HFFc6 (cell line): ENCODE data around the gene RAB37. TPM values are rescaled to one million over a fixed set of nuclear protein-coding genes. Genes with fewer than 3 reads are reported as not detected.

Experiments
- DNase-seq: peaks from one replicate; pipeline ENCODE4 v3.0.0-alpha.2; 2018
- H3K27ac Mint-ChIP-seq: 2 replicates; pipeline ENCODE4 v1.8.0; 2020; ENCODE audit warnings: mild to moderate bottlenecking, mixed read lengths
- H3K27me3 Mint-ChIP-seq: 2 replicates; pipeline ENCODE4 v1.8.0; 2021; ENCODE audit warnings: mild to moderate bottlenecking, moderate library complexity, mixed read lengths; ENCODE audit not compliant: insufficient read depth
- H3K36me3 Mint-ChIP-seq: 2 replicates; pipeline ENCODE4 v1.8.0; 2021; ENCODE audit warnings: low read depth, mixed read lengths
- H3K4me1 Mint-ChIP-seq: 2 replicates; pipeline ENCODE4 v1.8.0; 2020; ENCODE audit warnings: low read depth, mixed read lengths
- H3K4me3 Mint-ChIP-seq: 2 replicates; pipeline ENCODE4 v1.8.0; 2020; ENCODE audit warnings: mild to moderate bottlenecking, moderate library complexity, mixed read lengths
- H3K9me3 Mint-ChIP-seq: 2 replicates; pipeline ENCODE4 v1.8.0; 2020; ENCODE audit warnings: mild to moderate bottlenecking, mixed read lengths
- total RNA-seq, 6 experiments: library from RNA; stranded (reverse); fragmentation: NEBNext Ultra II Directional; extraction: Animal tissue kit (Norgen Biotek cat#: 25700); gene quantifications; 2 replicates in 1 of 6; 3 replicates in 5 of 6; pipeline ENCODE4 v1.2.3, GENCODE V29; 2021
- TF ChIP-seq, protein P1 (sequence below): fragments of 200-600 bp; sonication (generic); IDR thresholded peaks from 2 replicates; pipeline ENCODE4 v1.5.0; 2021; ENCODE audit warnings: antibody characterized with exemption, mild to moderate bottlenecking

Gene RAB37
- total RNA-seq, 6 experiments from 2014 or later = 0.11 to 0.28 (median 0.12) TPM; not detected in 3

DNA sequence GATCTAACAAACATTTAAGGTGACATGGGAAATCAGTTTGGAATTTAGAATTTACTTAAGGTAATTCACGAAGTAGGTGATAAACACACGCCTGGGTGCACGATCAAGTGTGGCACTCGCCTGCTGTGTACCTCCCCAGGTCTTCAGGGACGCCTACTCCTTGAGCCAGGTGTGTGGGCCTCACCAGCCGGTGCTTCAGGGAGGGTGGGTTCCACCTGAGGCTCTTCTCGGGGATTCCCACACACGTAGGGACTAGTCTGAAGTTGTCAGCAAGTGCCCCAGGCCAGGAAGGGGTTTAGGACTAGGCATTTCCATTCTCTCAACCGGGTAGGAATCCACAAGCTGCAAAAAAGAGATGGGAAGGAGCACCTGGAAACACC lies 48.9 kb downstream of the RAB37 start:
- Mint-ChIP-seq H3K4me1 (no peaks in the 10 kb centered on the region; the same call in 1 of the 2 replicates), H3K27me3 (no peaks in the 10 kb centered on the region), H3K27ac (no peak overlapping the region), H3K36me3 (0 out of 2 replicates have a peak, but pooled peaks cover 5% of the 10 kb centered on the region), H3K9me3 (no peaks in the 10 kb centered on the region), H3K4me3 (no peak overlapping the region)
- no peak for DNase-seq
- TF ChIP-seq, protein P1, sequence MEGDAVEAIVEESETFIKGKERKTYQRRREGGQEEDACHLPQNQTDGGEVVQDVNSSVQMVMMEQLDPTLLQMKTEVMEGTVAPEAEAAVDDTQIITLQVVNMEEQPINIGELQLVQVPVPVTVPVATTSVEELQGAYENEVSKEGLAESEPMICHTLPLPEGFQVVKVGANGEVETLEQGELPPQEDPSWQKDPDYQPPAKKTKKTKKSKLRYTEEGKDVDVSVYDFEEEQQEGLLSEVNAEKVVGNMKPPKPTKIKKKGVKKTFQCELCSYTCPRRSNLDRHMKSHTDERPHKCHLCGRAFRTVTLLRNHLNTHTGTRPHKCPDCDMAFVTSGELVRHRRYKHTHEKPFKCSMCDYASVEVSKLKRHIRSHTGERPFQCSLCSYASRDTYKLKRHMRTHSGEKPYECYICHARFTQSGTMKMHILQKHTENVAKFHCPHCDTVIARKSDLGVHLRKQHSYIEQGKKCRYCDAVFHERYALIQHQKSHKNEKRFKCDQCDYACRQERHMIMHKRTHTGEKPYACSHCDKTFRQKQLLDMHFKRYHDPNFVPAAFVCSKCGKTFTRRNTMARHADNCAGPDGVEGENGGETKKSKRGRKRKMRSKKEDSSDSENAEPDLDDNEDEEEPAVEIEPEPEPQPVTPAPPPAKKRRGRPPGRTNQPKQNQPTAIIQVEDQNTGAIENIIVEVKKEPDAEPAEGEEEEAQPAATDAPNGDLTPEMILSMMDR = no peak

DNA sequence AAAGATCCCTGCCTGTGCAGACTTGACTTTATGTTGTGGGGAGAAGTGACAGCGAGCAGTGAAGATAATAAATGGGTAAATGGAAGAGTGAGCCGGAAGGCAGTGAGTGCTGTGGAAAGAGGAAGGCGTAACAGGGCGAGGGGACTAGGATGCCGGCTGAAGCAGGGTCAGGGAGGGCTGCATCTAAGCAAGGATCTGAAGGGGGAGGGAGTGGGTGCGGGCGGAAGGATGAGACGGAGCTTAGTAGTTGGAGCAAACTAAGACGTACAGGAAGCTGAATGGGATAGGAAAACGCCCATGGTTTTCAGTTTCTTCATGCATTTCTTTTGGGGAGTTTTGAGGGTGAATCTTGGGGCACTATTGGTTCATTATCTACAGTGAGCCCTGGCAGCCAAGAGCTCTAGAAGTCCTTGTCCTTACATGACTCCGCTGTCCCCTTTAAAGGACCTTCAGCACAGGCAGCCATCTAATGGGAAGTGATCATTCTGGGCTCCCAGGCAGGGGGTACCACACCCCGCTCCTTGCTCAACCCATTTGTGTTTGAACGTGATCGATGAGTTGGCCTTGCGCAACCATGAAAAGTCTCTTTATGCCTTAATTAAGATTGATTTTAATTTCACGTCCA lies 49.5 kb downstream of the RAB37 start:
- 0 out of 2 replicates have a peak, but pooled peaks cover 5% of the 10 kb centered on the region for H3K36me3 Mint-ChIP-seq

DNA sequence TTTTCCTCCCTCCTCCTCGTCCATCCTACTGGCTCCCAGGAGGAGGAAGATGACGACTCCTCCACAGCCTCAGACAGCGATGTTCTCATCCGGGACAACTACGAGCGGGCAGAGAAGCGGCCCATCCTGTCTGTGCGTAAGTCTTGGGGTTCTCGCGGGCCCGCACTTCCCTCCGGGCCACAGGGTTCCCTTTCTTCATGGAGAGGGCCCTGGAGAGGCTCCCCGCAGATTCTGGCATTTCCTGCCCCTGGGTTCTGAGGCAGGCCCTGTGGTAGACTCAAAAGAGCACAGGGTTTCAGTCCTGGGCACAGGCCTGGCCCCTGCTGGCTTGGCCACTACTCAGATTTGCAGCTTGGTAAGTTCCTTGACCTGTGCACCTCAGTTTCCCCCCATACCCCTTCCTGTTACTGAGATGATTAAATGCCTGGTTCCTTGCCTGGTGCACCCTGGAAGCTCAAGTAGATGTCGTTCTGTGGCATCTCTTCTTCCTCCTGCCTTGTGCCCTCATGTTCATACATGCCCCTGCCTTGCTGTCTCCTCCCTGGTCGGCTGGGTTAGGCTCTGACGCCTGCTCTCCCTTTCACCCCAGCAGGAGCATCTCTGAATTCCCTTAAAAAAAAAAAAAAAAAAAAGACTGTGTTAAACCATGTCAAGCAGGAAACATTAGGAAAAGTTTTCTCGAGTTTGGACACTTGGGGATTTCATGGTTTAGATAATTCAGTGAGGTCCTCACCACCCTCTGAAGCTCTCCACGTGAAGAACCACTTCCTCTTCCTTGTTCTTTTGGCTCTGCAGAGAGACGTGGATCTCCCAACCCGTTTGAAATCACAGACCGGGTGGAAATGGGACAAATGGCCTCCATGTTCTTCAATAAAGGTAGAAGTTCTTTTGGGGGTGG lies 53.4 kb downstream of the RAB37 start:
- Mint-ChIP-seq H3K9me3 (no peaks in the 10 kb centered on the region), H3K4me3 (no peak overlapping the region), H3K27me3 (peaks cover 2% of the 10 kb centered on the region; the same call in 1 of the 2 replicates), H3K36me3 (0 out of 2 replicates have a peak, but pooled peaks cover 5% of the 10 kb centered on the region), H3K27ac (no peak overlapping the region), H3K4me1 (no peaks in the 10 kb centered on the region)
- TF ChIP-seq, protein P1 = no peak
- DNase-seq = no peak

More for the DNA sequence above, 49.5 kb downstream of the RAB37 start:
- DNase-seq = no peak
- Mint-ChIP-seq H3K27ac (no peak overlapping the region), H3K27me3 (no peaks in the 10 kb centered on the region), H3K4me1 (no peaks in the 10 kb centered on the region; the same call in 1 of the 2 replicates), H3K9me3 (no peaks in the 10 kb centered on the region), H3K4me3 (no peak overlapping the region)
- TF ChIP-seq, protein P1 = no peak

DNA sequence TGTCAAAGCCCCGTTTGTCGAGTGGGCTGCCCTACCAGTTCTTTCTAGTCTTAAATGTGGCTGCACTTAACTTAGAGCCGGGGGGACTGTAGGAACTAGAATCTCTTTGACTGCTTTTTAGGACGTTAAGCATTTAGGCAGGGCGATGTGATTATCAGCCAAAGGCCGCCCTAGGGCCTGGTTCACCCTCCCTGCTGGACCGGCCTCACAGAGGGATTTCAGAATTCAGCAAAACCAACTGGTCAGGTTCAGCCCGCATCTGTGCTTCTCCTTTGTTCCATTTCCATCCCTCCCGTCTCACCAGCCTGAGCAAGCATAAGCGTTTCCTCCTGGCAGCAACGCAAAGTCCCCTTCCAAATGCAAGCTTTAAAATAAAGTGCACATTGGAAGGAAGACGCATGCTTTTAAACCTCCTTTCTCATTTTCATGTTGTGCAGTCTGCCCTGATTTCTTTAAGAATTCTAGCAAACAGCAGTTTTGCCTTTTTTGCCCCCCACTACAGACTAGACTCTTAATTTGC lies 55.6 kb downstream of the RAB37 start:
- TF ChIP-seq, protein P1 = no peak
- 0 out of 2 replicates have a peak, but pooled peaks cover 5% of the 10 kb centered on the region for H3K36me3 Mint-ChIP-seq
- H3K27me3 Mint-ChIP-seq = peaks cover 2% of the 10 kb centered on the region; the same call in 1 of the 2 replicates
- no peaks in the 10 kb centered on the region for H3K9me3 Mint-ChIP-seq
- no peak overlapping the region for H3K4me3 Mint-ChIP-seq
- peaks cover 10% of the 10 kb centered on the region for H3K4me1 Mint-ChIP-seq
- DNase-seq = no peak
- H3K27ac Mint-ChIP-seq = no peak overlapping the region

DNA sequence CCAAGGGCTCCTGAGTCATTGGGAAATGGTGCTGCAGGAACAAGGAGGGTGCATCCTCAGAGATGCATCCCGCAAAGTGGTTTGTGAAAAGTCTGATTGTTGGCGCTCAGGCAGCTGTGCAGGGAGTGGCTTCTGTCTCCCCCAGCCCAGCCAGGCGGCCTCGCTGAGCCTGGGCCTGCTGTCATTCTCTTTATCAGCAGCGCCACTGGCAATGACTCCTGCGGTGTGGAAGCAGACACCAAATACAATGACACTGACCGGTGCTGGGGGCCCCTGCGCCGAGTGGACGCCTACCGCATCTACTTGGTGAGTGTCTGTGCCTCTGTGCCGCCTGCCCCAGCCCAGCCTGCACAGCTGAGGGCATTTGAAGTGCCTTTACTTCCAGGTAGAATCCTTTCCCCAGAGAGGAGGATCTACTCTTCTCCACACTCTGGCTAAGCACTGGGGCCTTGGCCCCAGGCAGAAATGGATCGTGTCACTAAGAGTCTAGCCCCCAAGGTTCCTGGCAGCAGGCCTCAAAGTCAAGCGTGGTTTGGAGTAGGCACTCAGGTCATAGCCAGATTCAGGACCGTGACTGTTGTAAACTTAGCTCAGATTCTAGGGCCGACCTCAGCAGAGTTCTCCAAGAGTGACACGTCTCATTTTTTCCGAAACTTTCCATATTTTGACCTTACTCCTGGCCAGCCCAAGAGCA lies 58.4 kb downstream of the RAB37 start:
- Mint-ChIP-seq H3K4me3 (no peak overlapping the region), H3K27me3 (peaks cover 2% of the 10 kb centered on the region; the same call in 1 of the 2 replicates), H3K9me3 (no peaks in the 10 kb centered on the region), H3K36me3 (peaks cover 6% of the 10 kb centered on the region; the same call in 1 of the 2 replicates), H3K27ac (no peak overlapping the region), H3K4me1 (peaks cover 34% of the 10 kb centered on the region)
- TF ChIP-seq, protein P1 = no peak
- no peak for DNase-seq
